K562 (cell line): ENCODE measurements around the gene HIKESHI. TPM values are rescaled to one million over a fixed set of nuclear protein-coding genes. Genes with fewer than 3 reads are reported as not detected.

Experiments
- ATAC-seq: fragments of 200-7000 bp; cut with Tn5 transposase; 3 replicates; pipeline ENCODE4 v1.9.1; 2020; ENCODE audit warnings: moderate library complexity
- BruUV-seq: library from RNA; stranded (reverse); fragments of 400-500 nt; replicated peaks from 2 replicates; lab custom pipeline; 2021; lab: Mats Ljungman, UMichigan
- CTCF ChIA-PET: fragments of 300-600 bp; formaldehyde crosslinking; extraction: SDS; loops from one replicate; lab custom pipeline; 2021; ENCODE audit warnings: low intra/inter-chr PET ratio; lab: Yijun Ruan, JAX
- POLR2A ChIA-PET: fragments of 300-600, 350-650 bp; sonication (Branson Sonifier 250); formaldehyde crosslinking; extraction: SDS; loops from one replicate; lab custom pipeline; 2021; ENCODE audit warnings: antibody characterized with exemption, inconsistent platforms; lab: Yijun Ruan, JAX
- DNase-seq, 4 experiments: peaks; one replicate each; pipeline versions ENCODE4 v3.0.0 to v3.0.0-alpha.2; 2011 to 2018; ENCODE audit warnings: low spot score in 3 of 4, mixed read lengths in 3 of 4; ENCODE audit errors: extremely low read depth in 1 of 4
- FAIRE-seq: peaks from 2 replicates; lab custom pipeline; 2011; peaks lifted over from hg19 to GRCh38; lab: Jason Lieb, UNC
- H2AFZ ChIP-seq: 2 replicates; pipeline ENCODE4 v1.6.0; 2011; ENCODE audit warnings: low read depth, low read length, control low read depth, inconsistent platforms
- H3K27ac ChIP-seq: fragments of 200-600 bp; 3 replicates; pipeline ENCODE4 v1.8.0; 2011; ENCODE audit warnings: low read depth, mild to moderate bottlenecking, control low read depth, inconsistent platforms, low read length, moderate library complexity, mixed read lengths; ENCODE audit errors: extremely low read depth
- H3K27me3 ChIP-seq, 2 experiments: fragments of 300-600 bp in 1 of 2; 2 replicates in 1 of 2; 3 replicates in 1 of 2; pipeline versions ENCODE4 v1.6.0 to v1.8.0; 2011; ENCODE audit warnings: inconsistent platforms in 2 of 2, low read length in 2 of 2, mild to moderate bottlenecking in 1 of 2, mixed read lengths in 1 of 2, moderate library complexity in 1 of 2; ENCODE audit not compliant: control insufficient read depth in 2 of 2, insufficient read depth in 2 of 2
- H3K36me3 ChIP-seq: fragments of 300-600 bp; 3 replicates; pipeline ENCODE4 v1.8.0; 2011; ENCODE audit warnings: mild to moderate bottlenecking, low read length, inconsistent platforms; ENCODE audit not compliant: control insufficient read depth, insufficient read depth
- H3K4me1 ChIP-seq, 2 experiments: fragments of 200-600 bp in 1 of 2; replicated peaks in 1 of 2; 2 replicates in 1 of 2; 3 replicates in 1 of 2; pipeline versions ENCODE4 v1.5.1 to v1.8.0; 2011; ENCODE audit warnings: inconsistent platforms in 2 of 2, low read length in 2 of 2, mild to moderate bottlenecking in 1 of 2, mixed read lengths in 1 of 2, moderate library complexity in 1 of 2; ENCODE audit not compliant: control insufficient read depth in 2 of 2, insufficient read depth in 2 of 2
- H3K4me2 ChIP-seq: 2 replicates; pipeline ENCODE4 v1.6.1; 2011; ENCODE audit warnings: low read length, control low read depth, inconsistent platforms, mixed read lengths; ENCODE audit not compliant: insufficient read depth
- H3K4me3 ChIP-seq: fragments of 200-600 bp; sonication (generic), shearing (Covaris generic); 2 replicates; pipeline ENCODE4 v1.5.1; 2016; ENCODE audit warnings: control low read depth, inconsistent platforms
- H3K79me2 ChIP-seq: fragments of 200-600 bp; 3 replicates; pipeline ENCODE4 v1.8.0; 2011; ENCODE audit warnings: low read length, inconsistent platforms; ENCODE audit not compliant: control insufficient read depth, insufficient read depth
- H3K9ac ChIP-seq, 2 experiments: 2 replicates each; pipeline versions ENCODE4 v1.6.0 to v1.6.1; 2011; ENCODE audit warnings: low read depth in 2 of 2, low read length in 2 of 2, control low read depth in 1 of 2, inconsistent platforms in 1 of 2, mild to moderate bottlenecking in 1 of 2, mixed read lengths in 1 of 2; ENCODE audit not compliant: insufficient read depth in 1 of 2
- H3K9me1 ChIP-seq: one replicate; pipeline ENCODE4 v1.6.0; 2011; ENCODE audit warnings: inconsistent platforms, mild to moderate bottlenecking, low read length, moderate library complexity; ENCODE audit not compliant: control insufficient read depth, insufficient read depth
- H3K9me3 ChIP-seq: replicated peaks from 2 replicates; pipeline ENCODE4 v1.5.1; 2011; ENCODE audit warnings: low read depth, low read length, inconsistent platforms; ENCODE audit not compliant: control insufficient read depth, insufficient read depth
- H4K20me1 ChIP-seq: replicated peaks from 2 replicates; pipeline ENCODE4 v1.6.1; 2011; ENCODE audit warnings: low read length, inconsistent platforms, mixed read lengths; ENCODE audit not compliant: control insufficient read depth, insufficient read depth
- MAFK ChIP-seq: IDR thresholded peaks from 2 replicates; pipeline ENCODE4 v1.6.1; 2011; ENCODE audit warnings: low read length, improper control_type of control experiment
- NFE2L1 ChIP-seq: fragments of 450-650 bp; IDR thresholded peaks from 2 replicates; pipeline ENCODE4 v1.6.1; 2016; ENCODE audit warnings: missing genetic modification characterization, low read depth, mild to moderate bottlenecking, missing compliant biosample characterization, moderate library complexity, borderline replicate concordance
- PTBP1 ChIP-seq: fragments of 200-400 bp; formaldehyde crosslinking; IDR thresholded peaks from 2 replicates; pipeline ENCODE4 v1.6.1; 2017; ENCODE audit warnings: low read depth, low read length
- TEAD2 ChIP-seq: fragments of 450-650 bp; IDR thresholded peaks from 2 replicates; pipeline ENCODE4 v1.6.1; 2016; ENCODE audit warnings: missing genetic modification characterization, control low read depth, missing compliant biosample characterization
- TFE3 ChIP-seq: fragments of 450-650 bp; formaldehyde crosslinking; IDR thresholded peaks from 2 replicates; pipeline ENCODE4 v1.4.0; 2020; ENCODE audit warnings: mild to moderate bottlenecking, mixed read lengths
- XRCC4 ChIP-seq: IDR thresholded peaks from one replicate; pipeline ENCODE4 v1.6.1; 2011; ENCODE audit not compliant: insufficient read depth, insufficient read length; ENCODE audit errors: extremely low read depth
- ZKSCAN1 ChIP-seq: fragments of 150-350 bp; IDR thresholded peaks from 2 replicates; pipeline ENCODE4 v1.6.1; 2016; ENCODE audit warnings: low read depth, low read length
- ZNF197 ChIP-seq: fragments of 200-800 bp; sonication (Bioruptor generic); IDR thresholded peaks from 2 replicates; pipeline ENCODE4 v1.6.1; 2016; ENCODE audit warnings: low read depth, missing genetic modification characterization, missing compliant biosample characterization
- ZNF444 ChIP-seq: fragments of 250-450 bp; sonication (Bioruptor Pico); IDR thresholded peaks from 2 replicates; pipeline ENCODE4 v1.4.0; 2020; ENCODE audit warnings: mild to moderate bottlenecking, moderate library complexity
- WGBS: fragments of 100-300 bp; shearing (Covaris generic); methylation state at CpG from one replicate; pipeline ENCODE4 v1.1.6; 2016; ENCODE audit warnings: low coverage, mixed read lengths; ENCODE audit not compliant: insufficient coverage; ENCODE audit errors: missing lambda C conversion rate; 5-methylcytosine and 5-hydroxymethylcytosine counted together
- in situ Hi-C: fragments of 300-500 bp; cut with MboI; formaldehyde crosslinking; loops from 4 replicates; pipeline ENCODE4 v1.15.0; 2018; ENCODE audit warnings: inconsistent platforms, mixed read lengths
- intact Hi-C: fragments of 100-400 bp; cut with micrococcal nuclease; formaldehyde crosslinking; loops from 2 replicates; pipeline ENCODE4 v1.14.2; 2022
- polyA plus RNA-seq, 8 experiments: library from polyadenylated mRNA; depleted of rRNA in 4 of 8; stranded (reverse) in 5 of 8; unstranded in 3 of 8; fragments of >200 nt; fragmentation: Nextera tagmentation in 2 of 8; fragmentation: Illumina TruSeq in 1 of 8; extraction: Ambion mirVana in 2 of 8; extraction: Trizol in 1 of 8; gene quantifications; 2 replicates each; pipeline versions ENCODE4 v1.2.1 to v1.2.3, GENCODE V29; 2011 to 2014; ENCODE audit warnings: inconsistent platforms in 1 of 8, missing spikeins in 1 of 8
- total RNA-seq, 7 experiments: library from RNA; depleted of rRNA in 6 of 7; stranded (reverse); fragments of >200 nt in 6 of 7; fragmentation: Illumina TruSeq in 2 of 7; extraction: Trizol in 2 of 7; gene quantifications; 2 replicates each; pipeline versions ENCODE4 v1.2.1 to v1.2.3, GENCODE V29; 2011 to 2021; ENCODE audit warnings: low replicate concordance in 1 of 7

The HIKESHI gene
- total and polyA plus RNA-seq, 9 of the 15 experiments (the other 6 are each of a cell fraction or from before 2014, with no cell fraction given): 33.2 to 196 (median 62.7) TPM

DNA sequence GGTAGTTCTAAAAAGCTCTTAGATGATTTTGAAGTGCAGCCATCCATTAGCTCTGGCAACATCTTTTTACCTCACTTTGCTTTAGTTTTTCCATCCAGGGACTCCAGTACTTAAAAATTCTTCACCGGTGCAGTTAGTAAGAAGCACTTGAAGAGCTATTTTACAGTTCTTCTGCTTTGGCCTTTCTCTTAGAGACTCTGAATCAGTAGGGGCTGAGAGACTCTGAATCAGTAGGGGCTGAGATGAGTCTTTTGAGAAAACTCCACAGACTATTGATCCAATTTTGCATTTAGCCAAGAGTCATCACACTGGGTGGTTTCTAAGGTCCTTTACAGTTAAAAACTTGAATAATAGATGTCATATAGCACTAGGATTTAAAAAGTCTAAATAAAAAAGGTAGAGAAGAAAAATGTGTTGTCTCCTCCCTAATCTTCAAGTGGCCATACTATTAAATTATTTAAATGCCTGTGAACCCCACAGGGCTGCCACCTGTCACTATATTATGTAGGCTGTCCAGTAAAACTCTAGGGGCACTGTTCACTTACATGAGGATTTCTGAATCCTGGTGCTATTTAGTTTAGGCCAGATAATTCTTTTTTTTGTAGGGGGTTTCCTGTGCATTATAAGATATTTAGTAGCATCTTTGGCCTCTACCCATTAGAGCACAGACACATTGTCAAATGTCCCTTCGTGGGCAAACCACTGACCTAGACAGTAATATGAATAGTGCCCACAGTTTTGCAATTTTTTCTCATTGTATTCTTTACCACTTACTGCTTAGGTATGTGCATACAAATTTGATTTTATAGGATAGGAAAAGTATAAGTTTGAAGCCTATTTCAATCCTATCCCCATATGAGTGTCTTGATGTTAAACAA is 26.3 kb upstream of the HIKESHI start (continued):
- no peak for TF ChIP-seq ZNF197 (CRISPR knock-in tag)
- TF ChIP-seq, all 486 proteins: peak for 0

- ChIA-PET CTCF (no interaction called here), POLR2A (interaction anchor here (1.3 kb wide), 1 partner anchor 15 kb away, joined by 4 read pairs; no protein-coding TSS in a partner anchor)
- no peak overlapping the region for H3K4me2 ChIP-seq
- no peak for TF ChIP-seq NFE2L1
- no peak for TF ChIP-seq XRCC4
- TF ChIP-seq MAFK: no peak
- no peak for TF ChIP-seq PTBP1
- TF ChIP-seq ZKSCAN1: no peak
- TF ChIP-seq TEAD2 (tag): no peak
- TF ChIP-seq TFE3 (CRISPR knock-in tag): no peak
- no peak for TF ChIP-seq ZNF444 (CRISPR knock-in tag)
- H4K20me1 ChIP-seq: no peaks in the 10 kb centered on the region
- 100% methylated on average over 1 of the region's 1 CpG for WGBS
- ATAC-seq (no peak), DNase-seq (no peak), FAIRE-seq (no peak)
- in situ Hi-C loops (no loop called here), intact Hi-C loops (no loop called here)
- H3K9ac ChIP-seq: no peak overlapping the region
- H3K4me1 ChIP-seq: no peaks in the 10 kb centered on the region
- no peak overlapping the region for H3K4me3 ChIP-seq
- no peaks in the 10 kb centered on the region for H3K27me3 ChIP-seq
- no peaks in the 10 kb centered on the region for H3K9me3 ChIP-seq
- no peaks in the 10 kb centered on the region for H3K9me1 ChIP-seq
- H3K27ac ChIP-seq: no peak overlapping the region
- no TSS peak for BruUV-seq
- H2AFZ ChIP-seq: no peak overlapping the region
- peaks cover 69% of the 10 kb centered on the region for H3K36me3 ChIP-seq
- H3K79me2 ChIP-seq: peaks cover 29% of the 10 kb centered on the region
Measured at GRCh38 chr11:86277741-86278140, 24.3 kb upstream of the HIKESHI start.
